MM.1S (cell line): ENCODE measurements around the gene NOX5.

Source experiments
- CTCF ChIP-seq: fragments of 300-600 bp; sonication (generic); IDR thresholded peaks from 2 replicates; pipeline ENCODE4 v1.5.1; 2016; ENCODE audit warnings: antibody characterized with exemption, low read length, mixed read lengths
- EZH2 ChIP-seq: fragments of 300-600 bp; sonication (generic); optimal IDR thresholded peaks from 2 replicates; pipeline ENCODE3; 2017; ENCODE audit warnings: low read depth, mild to moderate bottlenecking, antibody characterized with exemption, low read length, mixed read lengths

DNA sequence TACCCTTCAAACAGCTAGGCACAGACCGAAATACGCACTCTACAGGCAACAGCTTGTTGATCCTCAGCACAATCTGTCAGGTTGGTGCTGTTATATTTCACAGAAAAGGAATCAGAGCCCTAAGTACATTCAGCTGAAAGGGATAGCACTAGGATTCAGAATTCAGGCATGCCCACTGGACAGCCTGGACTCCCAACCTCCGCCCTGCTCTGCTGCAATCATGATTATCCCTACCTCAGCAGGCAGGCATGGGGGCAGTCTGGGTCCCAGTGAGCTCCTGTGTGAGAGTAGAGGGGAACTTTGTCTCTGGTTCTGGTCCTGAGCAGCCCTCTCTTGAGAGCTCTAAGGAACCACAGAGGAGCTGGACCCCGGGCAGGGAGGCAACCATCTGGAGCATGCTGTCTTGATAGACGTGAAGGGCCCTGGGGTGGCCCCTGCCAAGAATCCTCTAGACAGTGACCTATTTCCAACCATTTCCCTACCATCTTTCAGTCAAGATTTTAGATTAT is 23.4 kb upstream of the NOX5 start:
- TF ChIP-seq CTCF (no peak), EZH2 (no peak)
